ENCODE results near the gene RAB40B. TPM values are rescaled to one million over a fixed set of nuclear protein-coding genes. Genes with fewer than 3 reads are reported as not detected.

RAB40B gene
- total RNA-seq, 2 experiments from 2014 or later, result 0.42 to 0.52 TPM

DNA sequence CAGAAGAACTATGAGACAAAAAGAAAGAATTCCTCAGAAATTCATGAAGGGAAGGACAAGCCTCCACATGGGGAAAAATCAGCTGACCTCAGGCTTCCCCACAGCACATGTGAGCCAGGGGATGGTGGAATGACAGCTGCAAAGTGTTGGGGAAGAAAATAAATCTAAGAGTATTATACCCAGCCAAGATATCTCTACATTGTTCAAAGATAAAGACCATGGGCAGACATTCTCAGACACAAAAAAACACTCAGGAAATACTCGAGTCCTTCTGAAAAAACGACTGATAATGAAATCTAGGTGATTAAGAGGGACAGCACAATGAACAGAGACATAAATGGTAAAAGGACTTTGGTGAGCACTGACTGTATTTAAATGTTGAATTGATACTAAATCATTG lies 3.9 kb downstream of the RAB40B start:
- H3K4me1 Mint-ChIP-seq (ENCODE audit: low read depth), result peaks cover 15% of the 10 kb centered on the region
- no peak for DNase-seq
- intact Hi-C loops (cut with micrococcal nuclease), result loop anchor here (5.0 kb wide), 2 partner anchors 47 to 58 kb away; partner anchors contain the start of genes TBCD and WDR45B
- peaks cover 3% of the 10 kb centered on the region for H3K36me3 Mint-ChIP-seq (ENCODE audit: low read depth)
- H3K9me3 Mint-ChIP-seq, result peaks cover 7% of the 10 kb centered on the region
- CTCF ChIA-PET, result interaction anchor here (0.6 kb wide), 1 partner anchor 295 kb away, joined by 3 read pairs; no protein-coding TSS in a partner anchor
- no peak overlapping the region for H3K27ac Mint-ChIP-seq
- no peak overlapping the region for H3K4me3 Mint-ChIP-seq
- peaks cover 5% of the 10 kb centered on the region for H3K27me3 Mint-ChIP-seq (ENCODE audit: low read depth)

DNA sequence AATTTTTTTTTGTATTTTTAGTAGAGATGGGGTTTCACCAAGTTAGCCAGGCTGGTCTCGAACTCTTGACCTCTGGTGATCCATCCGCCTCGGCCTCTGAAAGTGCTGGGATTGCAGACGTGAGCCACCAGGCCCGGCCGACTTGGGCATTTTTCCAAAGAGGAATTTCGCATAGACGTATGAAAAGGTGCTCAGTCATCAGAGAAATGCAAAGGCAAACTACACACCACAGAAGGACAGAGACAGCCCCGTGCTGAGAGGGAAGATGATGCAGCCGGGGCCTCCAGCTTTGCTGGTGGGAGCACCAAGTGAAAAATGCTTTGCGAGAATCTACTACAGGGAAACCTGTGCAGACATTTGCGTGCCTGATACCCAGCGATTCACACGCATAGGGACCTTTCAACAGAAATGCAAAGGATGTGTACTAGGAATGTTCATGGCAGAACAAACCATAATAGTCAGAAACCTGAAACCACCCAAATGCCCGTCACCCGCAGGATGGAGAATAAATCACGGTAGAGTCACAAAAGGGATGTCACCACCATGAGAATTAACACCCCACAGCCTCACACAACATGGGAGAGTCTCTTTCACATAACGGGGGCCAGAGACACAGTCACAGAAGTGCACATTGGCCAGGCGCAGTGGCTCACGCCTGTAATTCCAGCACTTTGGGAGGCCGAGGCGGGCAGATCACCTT lies 5.2 kb downstream of the RAB40B start:
- Mint-ChIP-seq H3K27me3 (ENCODE audit: low read depth) (peaks cover 5% of the 10 kb centered on the region), H3K4me1 (ENCODE audit: low read depth) (peaks cover 13% of the 10 kb centered on the region), H3K9me3 (peaks cover 7% of the 10 kb centered on the region), H3K36me3 (ENCODE audit: low read depth) (peaks cover 3% of the 10 kb centered on the region), H3K27ac (no peak overlapping the region), H3K4me3 (no peak overlapping the region)
- CTCF ChIA-PET, result interaction anchor here (0.8 kb wide), 1 partner anchor 25 kb away, joined by 3 read pairs; no protein-coding TSS in a partner anchor
- intact Hi-C loops (cut with micrococcal nuclease), result no loop called here
- no peak for DNase-seq

DNA sequence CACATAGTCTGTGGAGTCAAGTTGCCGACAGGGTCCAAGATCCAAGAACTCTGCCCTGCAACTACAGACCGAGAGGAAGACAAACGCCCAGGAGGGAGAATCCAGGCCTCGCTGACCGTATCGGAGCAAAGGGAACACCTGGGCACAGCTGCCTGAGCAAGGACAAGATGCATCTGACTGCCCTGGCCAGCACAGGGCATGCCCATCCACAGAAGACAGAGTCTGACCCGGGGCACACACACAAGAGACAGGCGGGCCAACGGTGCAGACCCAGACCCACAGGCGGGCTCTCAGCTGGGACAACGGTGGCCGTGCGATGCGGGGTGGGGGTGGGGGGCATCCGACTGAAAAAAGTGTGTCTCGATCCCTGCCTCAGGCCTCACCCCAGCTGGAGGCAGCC lies 6.2 kb downstream of the RAB40B start:
- H3K36me3 Mint-ChIP-seq (ENCODE audit: low read depth), result peaks cover 3% of the 10 kb centered on the region
- H3K9me3 Mint-ChIP-seq, result peaks cover 7% of the 10 kb centered on the region
- H3K27me3 Mint-ChIP-seq (ENCODE audit: low read depth), result peaks cover 4% of the 10 kb centered on the region
- CTCF ChIA-PET, result interaction anchor here (0.8 kb wide), 1 partner anchor 23 kb away, joined by 3 read pairs; no protein-coding TSS in a partner anchor
- DNase-seq, result no peak
- no peak overlapping the region for H3K4me3 Mint-ChIP-seq
- intact Hi-C loops (cut with micrococcal nuclease), result no loop called here
- peaks cover 12% of the 10 kb centered on the region for H3K4me1 Mint-ChIP-seq (ENCODE audit: low read depth)
- no peak overlapping the region for H3K27ac Mint-ChIP-seq

DNA sequence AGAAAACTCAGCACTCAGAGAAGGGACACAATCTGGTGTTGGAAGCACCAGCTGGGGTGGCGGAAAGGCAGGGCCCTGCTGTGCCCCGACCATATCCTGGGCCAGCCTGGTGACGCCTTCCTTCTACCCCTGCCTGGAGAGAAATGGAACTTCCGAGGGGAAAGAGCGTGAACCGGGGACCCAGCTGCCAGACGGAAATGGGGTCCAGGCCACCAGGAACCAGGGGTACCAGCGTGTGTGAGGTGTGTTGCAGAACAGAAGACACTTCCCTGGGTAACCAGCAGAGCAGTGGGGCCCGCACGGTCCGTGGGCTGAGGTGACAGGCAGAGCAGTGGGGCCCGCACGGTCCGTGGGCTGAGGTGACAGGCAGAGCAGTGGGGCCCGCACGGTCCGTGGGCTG lies 6.8 kb downstream of the RAB40B start:
- Mint-ChIP-seq H3K27me3 (ENCODE audit: low read depth) (no peaks in the 10 kb centered on the region), H3K27ac (no peak overlapping the region), H3K4me3 (no peak overlapping the region), H3K36me3 (ENCODE audit: low read depth) (peaks cover 3% of the 10 kb centered on the region), H3K4me1 (ENCODE audit: low read depth) (peaks cover 8% of the 10 kb centered on the region), H3K9me3 (peaks cover 7% of the 10 kb centered on the region)
- CTCF ChIA-PET, result no interaction called here
- no peak for DNase-seq
- intact Hi-C loops (cut with micrococcal nuclease), result no loop called here

DNA sequence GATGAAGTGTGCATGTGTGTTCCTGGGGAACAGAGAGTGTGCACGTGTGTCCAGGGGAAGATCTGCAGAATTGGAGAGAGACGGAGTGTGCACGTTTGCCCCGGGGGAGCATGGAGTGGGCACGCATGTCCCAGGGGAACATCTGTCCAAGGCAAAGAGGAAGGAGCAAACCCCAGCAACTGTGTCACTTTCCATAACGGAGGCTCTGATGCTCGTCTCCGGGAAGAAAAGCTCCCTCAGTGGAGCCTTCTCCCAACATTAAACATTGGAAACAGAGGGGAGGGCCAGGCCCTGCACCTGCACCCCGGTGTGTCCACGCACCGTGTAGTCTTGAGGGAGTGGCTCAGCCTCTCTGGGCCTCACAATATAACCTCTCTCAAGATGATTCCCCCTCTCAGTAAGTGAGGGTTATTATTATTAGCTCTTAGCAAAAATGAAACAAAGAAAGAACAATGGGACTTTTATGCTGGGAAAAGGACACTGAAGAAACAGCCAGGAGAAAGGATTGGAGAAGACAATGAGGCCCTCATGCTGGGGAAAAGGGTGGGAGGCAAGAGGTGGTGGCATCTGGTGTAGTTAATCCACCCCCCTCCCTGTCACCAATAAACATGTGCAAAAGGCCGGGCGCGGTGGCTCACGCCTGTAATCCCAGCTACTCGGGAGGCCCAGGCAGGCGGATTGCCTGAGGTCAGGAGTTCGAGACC lies 7.6 kb downstream of the RAB40B start:
- H3K9me3 Mint-ChIP-seq, result peaks cover 7% of the 10 kb centered on the region
- peaks cover 6% of the 10 kb centered on the region for H3K4me1 Mint-ChIP-seq (ENCODE audit: low read depth)
- peaks cover 2% of the 10 kb centered on the region for H3K36me3 Mint-ChIP-seq (ENCODE audit: low read depth)
- DNase-seq, result no peak
- H3K27ac Mint-ChIP-seq, result no peak overlapping the region
- no peak overlapping the region for H3K4me3 Mint-ChIP-seq
- CTCF ChIA-PET, result no interaction called here
- no peaks in the 10 kb centered on the region for H3K27me3 Mint-ChIP-seq (ENCODE audit: low read depth)
- intact Hi-C loops (cut with micrococcal nuclease), result no loop called here

DNA sequence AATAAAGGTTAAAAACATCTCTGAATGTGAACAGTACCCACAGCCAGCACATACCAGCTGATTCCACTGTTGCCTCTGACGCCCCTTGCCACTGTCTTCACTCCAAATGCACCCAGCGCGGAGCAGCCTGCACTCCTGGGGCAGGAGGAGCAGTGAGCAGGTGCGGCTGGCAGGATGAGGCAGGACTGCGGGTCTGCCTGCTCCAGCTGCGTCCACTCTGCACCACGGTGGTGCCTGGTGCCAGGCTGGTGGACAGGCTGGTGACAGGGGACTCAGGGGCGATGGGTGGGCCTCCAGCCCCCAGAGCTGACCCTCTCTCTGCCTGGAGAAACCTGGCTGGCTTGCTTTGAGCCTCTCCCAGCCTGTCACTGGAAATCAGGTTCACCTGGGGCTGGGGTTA lies 9.4 kb downstream of the RAB40B start:
- intact Hi-C loops (cut with micrococcal nuclease), result no loop called here
- no peak overlapping the region for H3K27ac Mint-ChIP-seq
- H3K4me3 Mint-ChIP-seq, result no peak overlapping the region
- CTCF ChIA-PET, result interaction anchor here (0.9 kb wide), 1 partner anchor 20 kb away, joined by 3 read pairs; no protein-coding TSS in a partner anchor
- H3K4me1 Mint-ChIP-seq (ENCODE audit: low read depth), result peaks cover 6% of the 10 kb centered on the region
- H3K27me3 Mint-ChIP-seq (ENCODE audit: low read depth), result no peaks in the 10 kb centered on the region
- DNase-seq, result no peak
- H3K9me3 Mint-ChIP-seq, result peaks cover 2% of the 10 kb centered on the region
- H3K36me3 Mint-ChIP-seq (ENCODE audit: low read depth), result peaks cover 2% of the 10 kb centered on the region

DNA sequence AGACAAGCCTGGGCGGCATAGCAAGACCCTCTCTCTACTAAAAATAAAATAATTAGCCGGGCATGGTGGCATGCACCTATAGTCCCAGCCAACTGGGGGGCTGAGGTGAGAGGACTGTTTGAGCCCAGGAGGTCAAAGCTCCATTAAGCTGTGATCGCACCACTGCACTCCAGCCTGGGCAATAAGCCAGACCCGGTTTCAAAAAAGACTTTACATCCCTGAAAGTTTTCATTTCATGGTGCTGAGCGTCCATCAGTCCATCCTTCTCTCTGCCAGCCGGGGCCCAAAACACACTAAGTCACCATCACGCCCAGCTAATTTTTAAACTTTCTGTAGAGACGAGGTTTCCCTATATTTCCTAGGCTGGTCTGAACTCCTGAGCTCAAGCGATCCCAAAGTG lies 10.6 kb downstream of the RAB40B start:
- H3K4me1 Mint-ChIP-seq (ENCODE audit: low read depth), result peaks cover 6% of the 10 kb centered on the region
- intact Hi-C loops (cut with micrococcal nuclease), result no loop called here
- CTCF ChIA-PET, result interaction anchor here (0.9 kb wide), 1 partner anchor 19 kb away, joined by 3 read pairs; no protein-coding TSS in a partner anchor
- no peaks in the 10 kb centered on the region for H3K36me3 Mint-ChIP-seq (ENCODE audit: low read depth)
- DNase-seq, result no peak
- H3K27me3 Mint-ChIP-seq (ENCODE audit: low read depth), result no peaks in the 10 kb centered on the region
- H3K27ac Mint-ChIP-seq, result no peak overlapping the region
- no peak overlapping the region for H3K4me3 Mint-ChIP-seq
- H3K9me3 Mint-ChIP-seq, result no peaks in the 10 kb centered on the region

DNA sequence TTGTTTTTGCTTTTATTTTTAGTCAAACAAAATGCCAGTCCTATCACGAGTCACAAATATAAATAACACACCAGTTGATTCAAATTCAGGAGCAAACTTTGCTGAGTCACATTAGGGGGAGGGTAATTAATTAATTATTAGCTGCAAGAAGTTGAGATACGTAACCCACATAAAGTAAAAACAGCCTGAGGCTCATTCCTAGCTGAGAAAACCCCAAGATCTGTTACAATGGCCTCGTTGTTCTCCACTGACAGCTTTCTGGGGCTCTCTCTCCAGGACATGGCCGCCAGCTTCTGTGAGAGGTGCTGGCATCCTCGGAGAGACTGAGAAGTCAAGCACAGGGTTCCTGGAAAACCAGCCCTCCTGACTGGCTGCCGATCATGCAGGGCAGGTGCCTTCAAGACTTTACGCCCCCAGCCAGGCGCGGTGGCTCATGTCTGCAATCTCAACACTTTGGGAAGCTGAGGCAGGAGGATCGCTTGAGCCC lies 11.1 kb downstream of the RAB40B start:
- intact Hi-C loops (cut with micrococcal nuclease), result no loop called here
- Mint-ChIP-seq H3K27ac (no peak overlapping the region), H3K27me3 (ENCODE audit: low read depth) (no peaks in the 10 kb centered on the region), H3K9me3 (no peaks in the 10 kb centered on the region), H3K4me1 (ENCODE audit: low read depth) (peaks cover 6% of the 10 kb centered on the region), H3K4me3 (no peak overlapping the region), H3K36me3 (ENCODE audit: low read depth) (no peaks in the 10 kb centered on the region)
- DNase-seq, result no peak
- CTCF ChIA-PET, result no interaction called here

DNA sequence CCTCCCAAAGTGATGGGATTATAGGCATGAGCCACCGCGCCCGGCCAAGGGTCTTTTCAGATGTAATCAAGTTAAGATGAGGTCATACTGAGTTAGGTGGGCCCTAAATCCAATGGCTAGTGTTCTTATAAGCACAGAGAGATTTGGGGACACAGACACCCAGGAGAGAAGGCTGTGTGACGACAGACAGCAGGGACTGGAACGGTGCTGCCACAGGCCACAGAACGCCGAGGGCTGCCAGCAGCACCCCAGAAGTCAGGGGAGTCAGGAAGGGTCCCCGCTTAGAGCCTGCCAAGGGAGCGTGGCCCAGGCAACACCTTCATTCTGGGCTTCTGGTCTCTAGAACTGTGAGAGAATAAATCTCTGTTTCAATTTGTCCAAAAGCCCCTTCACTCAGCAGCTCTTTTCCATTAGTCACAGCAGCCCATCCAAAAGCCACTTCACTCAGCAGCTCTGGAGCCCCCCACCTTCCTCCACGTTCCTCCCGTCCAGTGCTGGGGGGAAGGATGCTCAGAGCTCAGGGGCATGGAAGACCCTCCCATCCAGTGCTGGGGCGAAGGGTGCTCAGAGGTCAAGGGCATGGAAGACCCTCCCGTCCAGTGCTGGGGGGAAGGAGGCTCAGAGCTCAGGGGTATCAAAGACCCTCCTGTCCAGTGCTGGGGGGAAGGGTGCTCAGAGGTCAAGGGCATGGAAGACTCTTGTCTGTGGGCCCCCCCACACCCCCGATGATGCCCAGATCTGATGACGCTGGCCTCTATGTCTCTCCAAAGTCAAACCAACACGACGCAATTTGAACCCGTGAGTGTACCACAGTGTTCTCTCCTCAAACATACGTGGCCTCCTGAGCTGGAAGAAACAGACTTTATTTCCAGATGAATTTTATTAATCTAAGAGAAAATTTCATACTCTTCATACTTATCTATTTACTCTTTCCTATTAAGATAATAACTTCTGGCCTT lies 11.9 kb downstream of the RAB40B start:
- CTCF ChIA-PET, result interaction anchor here (1.2 kb wide), 1 partner anchor 17 kb away, joined by 3 read pairs; no protein-coding TSS in a partner anchor
- peaks cover 3% of the 10 kb centered on the region for H3K36me3 Mint-ChIP-seq (ENCODE audit: low read depth)
- no peak overlapping the region for H3K4me3 Mint-ChIP-seq
- intact Hi-C loops (cut with micrococcal nuclease), result no loop called here
- H3K9me3 Mint-ChIP-seq, result peaks cover 7% of the 10 kb centered on the region
- DNase-seq, result no peak
- H3K27me3 Mint-ChIP-seq (ENCODE audit: low read depth), result no peaks in the 10 kb centered on the region
- peaks cover 5% of the 10 kb centered on the region for H3K4me1 Mint-ChIP-seq (ENCODE audit: low read depth)
- no peak overlapping the region for H3K27ac Mint-ChIP-seq

DNA sequence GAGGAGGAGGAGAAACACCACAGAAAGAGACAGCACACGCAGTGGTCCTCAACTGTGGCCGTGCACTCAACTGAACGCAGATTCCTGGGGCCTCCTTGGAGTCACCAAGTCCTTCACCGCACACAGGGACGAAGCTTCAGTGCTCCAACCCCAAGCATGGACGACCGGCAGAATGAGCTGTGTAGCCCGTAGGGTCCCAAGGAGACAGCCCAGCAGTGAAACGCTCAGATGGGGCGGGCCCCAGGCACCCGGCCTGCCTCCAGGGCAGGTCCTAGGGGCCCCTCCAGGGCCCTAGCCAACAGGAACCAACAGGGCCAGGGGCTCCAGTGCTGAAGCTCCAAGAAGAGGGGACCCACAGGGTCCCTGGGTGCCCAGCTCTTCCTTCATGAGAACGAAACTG lies 13.2 kb downstream of the RAB40B start:
- no peak overlapping the region for H3K4me3 Mint-ChIP-seq
- CTCF ChIA-PET, result interaction anchor here (1.2 kb wide), 1 partner anchor 27 kb away, joined by 3 read pairs; no protein-coding TSS in a partner anchor

DNA sequence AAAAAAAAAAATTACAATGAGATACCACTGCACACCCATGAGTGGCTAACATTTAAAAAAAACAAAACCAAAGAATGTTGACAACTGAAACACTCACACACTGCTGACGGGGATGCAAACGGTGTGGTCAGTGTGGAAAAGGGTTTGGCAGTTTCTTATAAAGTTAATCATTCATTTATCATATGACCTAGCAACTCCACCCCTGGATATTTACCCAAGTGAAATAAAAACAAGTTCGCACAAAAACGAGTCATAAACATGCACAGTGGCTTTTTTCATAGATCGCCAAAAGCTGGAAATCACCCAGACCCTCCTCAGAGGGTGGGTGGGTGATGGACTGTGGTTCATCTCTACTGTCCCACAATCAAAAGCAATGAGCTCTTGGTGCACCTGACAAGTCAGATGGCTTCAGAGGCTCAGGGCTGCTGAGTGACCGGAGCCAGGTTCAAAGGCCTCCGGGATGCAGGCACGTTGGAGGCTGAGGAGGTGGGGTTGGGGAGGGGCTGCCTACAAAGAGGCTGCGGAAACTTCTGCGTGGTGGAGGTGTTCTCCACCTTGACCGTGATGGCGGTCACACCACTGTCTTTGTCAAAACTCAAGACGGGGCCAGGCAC lies 14.2 kb downstream of the RAB40B start:
- intact Hi-C loops (cut with micrococcal nuclease), result no loop called here
- CTCF ChIA-PET, result interaction anchor here (1.2 kb wide), 1 partner anchor 28 kb away, joined by 3 read pairs; no protein-coding TSS in a partner anchor
- peaks cover 4% of the 10 kb centered on the region for H3K36me3 Mint-ChIP-seq (ENCODE audit: low read depth)

More for the DNA sequence above, 13.2 kb downstream of the RAB40B start:
- no peaks in the 10 kb centered on the region for H3K27me3 Mint-ChIP-seq (ENCODE audit: low read depth)
- intact Hi-C loops (cut with micrococcal nuclease), result no loop called here
- H3K9me3 Mint-ChIP-seq, result peaks cover 11% of the 10 kb centered on the region
- peaks cover 2% of the 10 kb centered on the region for H3K4me1 Mint-ChIP-seq (ENCODE audit: low read depth)
- H3K36me3 Mint-ChIP-seq (ENCODE audit: low read depth), result peaks cover 4% of the 10 kb centered on the region
- DNase-seq, result no peak
- no peak overlapping the region for H3K27ac Mint-ChIP-seq

More for the DNA sequence above, 14.2 kb downstream of the RAB40B start:
- Mint-ChIP-seq H3K27me3 (ENCODE audit: low read depth) (no peaks in the 10 kb centered on the region), H3K27ac (no peak overlapping the region), H3K9me3 (peaks cover 11% of the 10 kb centered on the region), H3K4me3 (no peak overlapping the region), H3K4me1 (ENCODE audit: low read depth) (no peaks in the 10 kb centered on the region)
- no peak for DNase-seq

All from activated naive CD4-positive, alpha-beta T cell treated with anti-CD3 and anti-CD28 coated beads for 36 hours (primary cell).